Osteoblast (primary cell): Measurements from ENCODE around the gene NACA. TPM values are rescaled to one million over a fixed set of nuclear protein-coding genes. Genes with fewer than 3 reads are reported as not detected.

Experiments used
- DNase-seq: peaks from one replicate; pipeline ENCODE4 v3.0.0; 2011; ENCODE audit warnings: low spot score, mixed read lengths; ENCODE audit not compliant: insufficient read length; ENCODE audit errors: missing footprints
- H2AFZ ChIP-seq: 2 replicates; pipeline ENCODE4 v1.6.0; 2011; ENCODE audit warnings: mild to moderate bottlenecking, low read length
- H3K27ac ChIP-seq: 2 replicates; pipeline ENCODE4 v1.5.1; 2011; ENCODE audit warnings: mild to moderate bottlenecking, low read depth, low read length, moderate library complexity
- H3K27me3 ChIP-seq: 2 replicates; pipeline ENCODE4 v1.6.0; 2012; ENCODE audit warnings: mild to moderate bottlenecking, control low read depth, inconsistent platforms, low read length, moderate library complexity; ENCODE audit not compliant: insufficient read depth
- H3K36me3 ChIP-seq: 2 replicates; pipeline ENCODE4 v1.5.1; 2011; ENCODE audit warnings: mild to moderate bottlenecking, low read length, control low read depth, moderate library complexity; ENCODE audit not compliant: insufficient read depth
- H3K4me1 ChIP-seq: 2 replicates; pipeline ENCODE4 v1.5.1; 2011; ENCODE audit warnings: mild to moderate bottlenecking, low read length, control low read depth, moderate library complexity; ENCODE audit not compliant: insufficient read depth
- H3K4me2 ChIP-seq: 2 replicates; pipeline ENCODE4 v1.6.0; 2011; ENCODE audit warnings: mild to moderate bottlenecking, low read length; ENCODE audit not compliant: insufficient read depth
- H3K4me3 ChIP-seq: fragments of 200-600 bp; sonication (generic); 3 replicates; pipeline ENCODE4 v1.5.1; 2012; ENCODE audit warnings: mild to moderate bottlenecking, low read length, inconsistent platforms; ENCODE audit not compliant: insufficient read depth
- H3K79me2 ChIP-seq: 2 replicates; pipeline ENCODE4 v1.6.0; 2012; ENCODE audit warnings: mild to moderate bottlenecking, low read length, control low read depth, inconsistent platforms; ENCODE audit not compliant: insufficient read depth
- H3K9me3 ChIP-seq: 2 replicates; pipeline ENCODE4 v1.5.1; 2011; ENCODE audit warnings: low read depth, low read length, control low read depth
- H4K20me1 ChIP-seq: 2 replicates; pipeline ENCODE4 v1.6.0; 2012; ENCODE audit warnings: mild to moderate bottlenecking, low read length, control low read depth; ENCODE audit not compliant: insufficient read depth
- CTCF ChIP-seq: IDR thresholded peaks from 2 replicates; pipeline ENCODE4 v1.5.1; 2011; ENCODE audit warnings: mild to moderate bottlenecking, low read depth, low read length, moderate library complexity; ENCODE audit errors: extremely low read depth
- total RNA-seq: library from RNA; depleted of rRNA; stranded (reverse); fragments of >200 nt; gene quantifications from 2 replicates; pipeline ENCODE4 v1.2.3, GENCODE V29; 2012

Gene NACA
- total RNA-seq, 1 donor, result 845 TPM

- Histone ChIP-seq H3K4me1 (peaks cover 6% of the 10 kb centered on the region), H4K20me1 (no peaks in the 10 kb centered on the region), H3K36me3 (no peaks in the 10 kb centered on the region), H3K27ac (no peak overlapping the region), H3K9me3 (no peaks in the 10 kb centered on the region), H3K79me2 (no peaks in the 10 kb centered on the region), H2AFZ (no peak overlapping the region), H3K27me3 (no peaks in the 10 kb centered on the region), H3K4me3 (no peak overlapping the region), H3K4me2 (no peak overlapping the region)
- no peak for DNase-seq
- TF ChIP-seq CTCF, result no peak
Measured at GRCh38 chr12:56768424-56768823, 43.3 kb upstream of the NACA start.

- no peak for TF ChIP-seq CTCF
- Histone ChIP-seq H4K20me1 (no peaks in the 10 kb centered on the region), H3K4me2 (no peak overlapping the region), H2AFZ (no peak overlapping the region), H3K79me2 (no peaks in the 10 kb centered on the region), H3K36me3 (no peaks in the 10 kb centered on the region), H3K4me3 (no peak overlapping the region), H3K4me1 (peaks cover 6% of the 10 kb centered on the region), H3K27ac (no peak overlapping the region), H3K9me3 (no peaks in the 10 kb centered on the region), H3K27me3 (no peaks in the 10 kb centered on the region)
- no peak for DNase-seq
Measured at GRCh38 chr12:56766535-56766934, 41.4 kb upstream of the NACA start.

- H3K4me1 ChIP-seq, result peaks cover 6% of the 10 kb centered on the region
- DNase-seq, result no peak
- no peaks in the 10 kb centered on the region for H4K20me1 ChIP-seq
- H3K4me2 ChIP-seq, result no peak overlapping the region
- no peaks in the 10 kb centered on the region for H3K9me3 ChIP-seq
- no peaks in the 10 kb centered on the region for H3K27me3 ChIP-seq
- no peaks in the 10 kb centered on the region for H3K79me2 ChIP-seq
- no peaks in the 10 kb centered on the region for H3K36me3 ChIP-seq
- no peak overlapping the region for H3K27ac ChIP-seq
- no peak for TF ChIP-seq CTCF
- peak overlapping the region; percentile 35 for H2AFZ ChIP-seq
- no peak overlapping the region for H3K4me3 ChIP-seq
Measured at GRCh38 chr12:56763753-56764657, 38.9 kb upstream of the NACA start.

- Histone ChIP-seq H3K9me3 (peaks cover 4% of the 10 kb centered on the region), H3K4me2 (no peak overlapping the region), H3K4me1 (peaks cover 6% of the 10 kb centered on the region), H3K27me3 (no peaks in the 10 kb centered on the region), H4K20me1 (no peaks in the 10 kb centered on the region), H3K36me3 (no peaks in the 10 kb centered on the region), H3K79me2 (no peaks in the 10 kb centered on the region), H2AFZ (no peak overlapping the region), H3K27ac (no peak overlapping the region), H3K4me3 (no peak overlapping the region)
- no peak for TF ChIP-seq CTCF
- DNase-seq, result no peak
Measured at GRCh38 chr12:56761812-56762211, 36.7 kb upstream of the NACA start.
